GM21381 (cell line): ENCODE measurements around the gene GALNT1.

ENCODE experiments used
- ATAC-seq: cut with Tn5 transposase; IDR thresholded peaks from one replicate; pipeline ENCODE4 v1.9.1; 2021; ENCODE audit warnings: mild to moderate bottlenecking, moderate library complexity; ENCODE audit not compliant: unreplicated experiment

GALNT1 gene

GRCh38 chr18:35616664-35617423, 35.3 kb downstream of the GALNT1 start:
- peak; percentile 98 for ATAC-seq

GRCh38 chr18:35617865-35618264, 36.3 kb downstream of the GALNT1 start:
- no peak for ATAC-seq

- no peak for ATAC-seq
Observed at GRCh38 chr18:35618289-35618688, 36.7 kb downstream of the GALNT1 start.

GRCh38 chr18:35618696-35619095, 37.2 kb downstream of the GALNT1 start:
- ATAC-seq, result no peak

GRCh38 chr18:35619464-35619863, 37.9 kb downstream of the GALNT1 start:
- ATAC-seq, result no peak

GRCh38 chr18:35619941-35620340, 38.4 kb downstream of the GALNT1 start:
- ATAC-seq, result no peak

- no peak for ATAC-seq
Observed at GRCh38 chr18:35620765-35621164, 39.2 kb downstream of the GALNT1 start.

- no peak for ATAC-seq
Observed at GRCh38 chr18:35623255-35623654, 41.7 kb downstream of the GALNT1 start.

GRCh38 chr18:35624146-35624545, 42.6 kb downstream of the GALNT1 start:
- ATAC-seq, result peak; percentile 67

GRCh38 chr18:35625232-35625631, 43.7 kb downstream of the GALNT1 start:
- no peak for ATAC-seq

- ATAC-seq, result no peak
Observed at GRCh38 chr18:35633761-35634160, 52.2 kb downstream of the GALNT1 start.

GRCh38 chr18:35634323-35634722, 52.8 kb downstream of the GALNT1 start:
- ATAC-seq, result no peak

GRCh38 chr18:35635170-35635569, 53.6 kb downstream of the GALNT1 start:
- ATAC-seq, result no peak

GRCh38 chr18:35637227-35637626, 55.7 kb downstream of the GALNT1 start:
- no peak for ATAC-seq

GRCh38 chr18:35639296-35639695, 57.8 kb downstream of the GALNT1 start:
- ATAC-seq, result no peak

GRCh38 chr18:35641467-35641866, 59.9 kb downstream of the GALNT1 start:
- no peak for ATAC-seq

GRCh38 chr18:35641916-35642315, 60.4 kb downstream of the GALNT1 start:
- ATAC-seq, result no peak

GRCh38 chr18:35642802-35643201, 61.3 kb downstream of the GALNT1 start:
- no peak for ATAC-seq

GRCh38 chr18:35646449-35646848, 64.9 kb downstream of the GALNT1 start:
- ATAC-seq, result no peak

- ATAC-seq, result no peak
Observed at GRCh38 chr18:35653392-35654135, 72.0 kb downstream of the GALNT1 start.

GRCh38 chr18:35658112-35658511, 76.6 kb downstream of the GALNT1 start:
- ATAC-seq, result no peak

GRCh38 chr18:35661483-35662146, 80.1 kb downstream of the GALNT1 start:
- ATAC-seq, result no peak
